ENCODE results near the gene GRID1. TPM values are rescaled to one million over a fixed set of nuclear protein-coding genes. Genes with fewer than 3 reads are reported as not detected.
A peak's percentile ranks its signal among the peaks of the same experiment; 100 is the strongest.

Gene GRID1
- total RNA-seq, 1 experiment from 2014 or later = 5.6 TPM

- Histone ChIP-seq H3K4me2 (ENCODE audit: low read length) (peak overlapping the region; percentile 80), H4K20me1 (ENCODE audit: insufficient read depth) (no peaks in the 10 kb centered on the region), H3K9me2 (ENCODE audit: insufficient read depth) (no peaks in the 10 kb centered on the region), H3K9ac (ENCODE audit: low read length) (no peak overlapping the region), H3K4me1 (ENCODE audit: control insufficient read depth in 1 of 2, insufficient read depth in 2 of 2, low read length in 2 of 2) (peaks cover 28 to 42% of the 10 kb centered on the region in 2 experiments), H3K27me3 (ENCODE audit: insufficient read depth, low read length) (no peaks in the 10 kb centered on the region), H3K27ac (ENCODE audit: low read depth, low read length) (no peak overlapping the region), H3K36me3 (ENCODE audit: control insufficient read depth in 1 of 2, insufficient read depth in 2 of 2, low read length in 2 of 2) (no peaks in the 10 kb centered on the region), H3K9me3 (ENCODE audit: control insufficient read depth in 1 of 2, insufficient read depth in 1 of 2, low read depth in 1 of 2, low read length in 2 of 2) (no peaks in the 10 kb centered on the region), H3K79me2 (ENCODE audit: insufficient read depth, low read length) (no peaks in the 10 kb centered on the region), H3K4me3 (replicated peaks in 1 of 2; ENCODE audit: low read depth in 1 of 2, low read length in 2 of 2) (no peak overlapping the region), H2AFZ (ENCODE audit: low read depth, low read length, poor library complexity, severe bottlenecking) (no peak overlapping the region)
- peak; percentile 29; the same call in 1 of the 2 replicates for ATAC-seq
- intact Hi-C loops (cut with micrococcal nuclease) = no loop called here
- TF ChIP-seq CBX3 (IDR thresholded peaks at IDR 0.05; ENCODE audit: low read depth) (no peak; the same call in 1 of the 2 replicates), CTCF (IDR thresholded peaks at IDR 0.05 in 2 of 3, conservative IDR thresholded peaks at IDR 0.05 in 1 of 3; ENCODE audit: borderline replicate concordance in 1 of 3, insufficient read depth in 1 of 3, low read depth in 2 of 3, low read length in 2 of 3) (peak in 1 of 3 experiments; percentile 13; a peak in 1 of 6 replicates), POLR2AphosphoS5 (IDR thresholded peaks at IDR 0.05; ENCODE audit: low read depth, low read length) (no peak), ELF1 (IDR thresholded peaks at IDR 0.05; ENCODE audit: borderline replicate concordance, low read depth) (no peak), MAX (IDR thresholded peaks at IDR 0.05) (peak; percentile 88), YY1 (IDR thresholded peaks at IDR 0.05; ENCODE audit: extremely low read depth, insufficient replicate concordance, low read depth, low read length) (no peak)
- RAD21 ChIA-PET (ENCODE audit: low non-redundant PET in 1 of 2, low total read pairs in 2 of 2, uncharacterized antibody in 2 of 2, unreplicated experiment in 2 of 2) = no interaction called here
- BruUV-seq (replicated peaks) = no TSS peak
- CTCF ChIA-PET = no interaction called here
- POLR2A ChIA-PET = no interaction called here
- DNase-seq (ENCODE audit: low read depth, low spot score) = no peak
Measured at GRCh38 chr10:86344714-86345161, 21.9 kb downstream of the GRID1 start.

GRCh38 chr10:86344281-86344680, 22.3 kb downstream of the GRID1 start:
- H4K20me1 ChIP-seq (ENCODE audit: insufficient read depth) = no peaks in the 10 kb centered on the region
- H3K9me3 ChIP-seq (ENCODE audit: control insufficient read depth in 1 of 2, insufficient read depth in 1 of 2, low read depth in 1 of 2, low read length in 2 of 2) = no peaks in the 10 kb centered on the region
- H2AFZ ChIP-seq (ENCODE audit: low read depth, low read length, poor library complexity, severe bottlenecking) = no peak overlapping the region
- H3K36me3 ChIP-seq (ENCODE audit: control insufficient read depth in 1 of 2, insufficient read depth in 2 of 2, low read length in 2 of 2) = no peaks in the 10 kb centered on the region
- no peak overlapping the region for H3K9ac ChIP-seq (ENCODE audit: low read length)
- ATAC-seq (no peak), DNase-seq (ENCODE audit: low read depth, low spot score) (no peak)
- peaks cover 28 to 40% of the 10 kb centered on the region in 2 experiments for H3K4me1 ChIP-seq (ENCODE audit: control insufficient read depth in 1 of 2, insufficient read depth in 2 of 2, low read length in 2 of 2)
- intact Hi-C loops (cut with micrococcal nuclease) = no loop called here
- H3K79me2 ChIP-seq (ENCODE audit: insufficient read depth, low read length) = no peaks in the 10 kb centered on the region
- no peak overlapping the region for H3K27ac ChIP-seq (ENCODE audit: low read depth, low read length)
- ChIA-PET RAD21 (ENCODE audit: low non-redundant PET in 1 of 2, low total read pairs in 2 of 2, uncharacterized antibody in 2 of 2, unreplicated experiment in 2 of 2) (no interaction called here), CTCF (no interaction called here), POLR2A (no interaction called here)
- no TSS peak for BruUV-seq (replicated peaks)
- no peaks in the 10 kb centered on the region for H3K27me3 ChIP-seq (ENCODE audit: insufficient read depth, low read length)
- H3K9me2 ChIP-seq (ENCODE audit: insufficient read depth) = no peaks in the 10 kb centered on the region
- no peak overlapping the region for H3K4me3 ChIP-seq (replicated peaks in 1 of 2; ENCODE audit: low read depth in 1 of 2, low read length in 2 of 2)
- H3K4me2 ChIP-seq (ENCODE audit: low read length) = no peak overlapping the region
- TF ChIP-seq ZFX (IDR thresholded peaks at IDR 0.05) (no peak), ELF1 (IDR thresholded peaks at IDR 0.05; ENCODE audit: borderline replicate concordance, low read depth) (no peak), EZH2 (IDR thresholded peaks at IDR 0.05) (no peak), RAD21 (IDR thresholded peaks at IDR 0.05; ENCODE audit: low read depth) (no peak), CEBPB (IDR thresholded peaks at IDR 0.05; ENCODE audit: low read depth) (no peak), EZH2phosphoT487 (IDR thresholded peaks at IDR 0.05; ENCODE audit: borderline replicate concordance) (no peak), SIN3A (IDR thresholded peaks at IDR 0.05; ENCODE audit: low read depth) (no peak), ZBTB33 (IDR thresholded peaks at IDR 0.05; ENCODE audit: extremely low read depth, insufficient replicate concordance, low read length) (no peak), SP1 (IDR thresholded peaks at IDR 0.05; ENCODE audit: low read depth) (no peak), ZNF274 (IDR thresholded peaks at IDR 0.05; ENCODE audit: low read depth, low read length) (no peak)

Data from HCT116 (cell line).